ENCODE measurements around the gene TMEM252. TPM values are rescaled to one million over a fixed set of nuclear protein-coding genes. Genes with fewer than 3 reads are reported as not detected.

The TMEM252 gene
- total RNA-seq, 1 donor from 2014 or later = not detected

DNA sequence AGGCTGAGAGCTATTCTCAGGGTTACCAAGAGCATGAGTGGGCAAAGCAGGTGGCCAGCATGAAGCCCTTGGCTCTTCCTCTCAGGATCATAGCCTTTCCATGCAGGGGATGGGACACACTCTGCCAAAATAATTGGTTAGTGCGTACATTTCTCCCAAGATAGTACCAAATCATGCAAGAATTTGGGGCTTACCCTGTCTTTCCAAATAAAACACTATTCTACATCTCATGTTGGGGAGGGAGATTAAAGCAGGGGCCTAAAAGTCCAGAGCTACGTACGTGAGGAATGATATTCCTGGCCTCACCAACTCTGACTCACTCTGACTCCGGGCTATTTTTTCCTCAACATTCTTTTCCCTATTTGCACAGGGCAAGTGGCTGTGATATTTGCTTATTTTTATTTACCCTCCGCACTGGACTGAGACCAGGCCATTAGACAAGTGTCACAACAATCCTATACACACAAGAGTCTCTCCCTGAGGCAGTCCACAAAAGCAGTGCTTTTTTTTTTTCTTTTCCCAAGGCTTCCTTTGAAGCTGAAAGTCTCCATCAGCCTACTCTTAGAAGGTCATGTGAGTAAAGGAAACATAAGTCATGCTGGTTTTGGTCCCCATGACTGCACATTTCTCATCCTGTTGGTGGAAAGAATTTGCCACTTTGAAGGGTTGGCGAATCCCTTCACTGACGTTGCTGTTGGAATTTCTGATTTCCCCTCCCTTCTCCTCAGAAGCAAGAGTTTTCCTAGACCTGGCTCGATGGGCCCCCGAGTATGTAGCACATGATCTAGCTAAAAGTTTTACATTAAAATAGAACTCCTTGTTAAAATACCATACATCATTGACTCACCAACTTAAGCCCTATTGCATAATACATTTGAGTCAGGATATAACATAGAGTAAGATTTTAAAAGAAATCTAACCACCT is 40.0 kb downstream of the TMEM252 start:
- no peaks in the 10 kb centered on the region for H3K9me3 Mint-ChIP-seq (ENCODE audit: unreplicated experiment)
- H3K36me3 Mint-ChIP-seq (ENCODE audit: low read depth, unreplicated experiment) = no peaks in the 10 kb centered on the region
- peaks cover 10% of the 10 kb centered on the region for H3K4me1 Mint-ChIP-seq (ENCODE audit: unreplicated experiment)
- no peak for DNase-seq (ENCODE audit: low spot score)
- TF ChIP-seq, protein P1, sequence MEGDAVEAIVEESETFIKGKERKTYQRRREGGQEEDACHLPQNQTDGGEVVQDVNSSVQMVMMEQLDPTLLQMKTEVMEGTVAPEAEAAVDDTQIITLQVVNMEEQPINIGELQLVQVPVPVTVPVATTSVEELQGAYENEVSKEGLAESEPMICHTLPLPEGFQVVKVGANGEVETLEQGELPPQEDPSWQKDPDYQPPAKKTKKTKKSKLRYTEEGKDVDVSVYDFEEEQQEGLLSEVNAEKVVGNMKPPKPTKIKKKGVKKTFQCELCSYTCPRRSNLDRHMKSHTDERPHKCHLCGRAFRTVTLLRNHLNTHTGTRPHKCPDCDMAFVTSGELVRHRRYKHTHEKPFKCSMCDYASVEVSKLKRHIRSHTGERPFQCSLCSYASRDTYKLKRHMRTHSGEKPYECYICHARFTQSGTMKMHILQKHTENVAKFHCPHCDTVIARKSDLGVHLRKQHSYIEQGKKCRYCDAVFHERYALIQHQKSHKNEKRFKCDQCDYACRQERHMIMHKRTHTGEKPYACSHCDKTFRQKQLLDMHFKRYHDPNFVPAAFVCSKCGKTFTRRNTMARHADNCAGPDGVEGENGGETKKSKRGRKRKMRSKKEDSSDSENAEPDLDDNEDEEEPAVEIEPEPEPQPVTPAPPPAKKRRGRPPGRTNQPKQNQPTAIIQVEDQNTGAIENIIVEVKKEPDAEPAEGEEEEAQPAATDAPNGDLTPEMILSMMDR (IDR thresholded peaks at IDR 0.05; ENCODE audit: unreplicated experiment) = no peak
- no peak overlapping the region for H3K4me3 Mint-ChIP-seq (ENCODE audit: unreplicated experiment)
- no peaks in the 10 kb centered on the region for H3K27me3 Mint-ChIP-seq (ENCODE audit: unreplicated experiment)
- H3K27ac Mint-ChIP-seq (ENCODE audit: unreplicated experiment) = no peak overlapping the region

DNA sequence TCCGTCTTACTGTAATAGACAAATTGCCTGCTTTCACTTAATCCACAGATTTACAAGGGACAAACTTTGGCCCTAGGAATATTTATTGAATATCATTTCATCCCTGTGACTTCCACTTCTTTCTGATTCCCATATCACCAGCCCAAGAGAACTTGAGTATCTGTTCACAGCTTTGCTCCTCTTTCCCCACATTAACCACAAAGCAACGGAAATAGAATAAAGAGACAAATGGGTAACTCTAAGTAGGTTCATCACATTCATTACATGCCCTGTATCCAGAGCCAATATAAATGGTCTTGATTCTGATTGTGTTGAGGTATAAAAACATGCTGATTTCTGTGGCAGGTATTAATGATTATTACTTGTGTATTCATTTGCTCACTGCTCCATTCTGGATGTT is 41.9 kb downstream of the TMEM252 start:
- Mint-ChIP-seq H3K4me3 (ENCODE audit: unreplicated experiment) (no peak overlapping the region), H3K27me3 (ENCODE audit: unreplicated experiment) (no peaks in the 10 kb centered on the region), H3K36me3 (ENCODE audit: low read depth, unreplicated experiment) (no peaks in the 10 kb centered on the region), H3K27ac (ENCODE audit: unreplicated experiment) (no peak overlapping the region), H3K4me1 (ENCODE audit: unreplicated experiment) (peaks cover 5% of the 10 kb centered on the region), H3K9me3 (ENCODE audit: unreplicated experiment) (no peaks in the 10 kb centered on the region)
- no peak for DNase-seq (ENCODE audit: low spot score)
- TF ChIP-seq, protein P1 (IDR thresholded peaks at IDR 0.05; ENCODE audit: unreplicated experiment) = no peak

DNA sequence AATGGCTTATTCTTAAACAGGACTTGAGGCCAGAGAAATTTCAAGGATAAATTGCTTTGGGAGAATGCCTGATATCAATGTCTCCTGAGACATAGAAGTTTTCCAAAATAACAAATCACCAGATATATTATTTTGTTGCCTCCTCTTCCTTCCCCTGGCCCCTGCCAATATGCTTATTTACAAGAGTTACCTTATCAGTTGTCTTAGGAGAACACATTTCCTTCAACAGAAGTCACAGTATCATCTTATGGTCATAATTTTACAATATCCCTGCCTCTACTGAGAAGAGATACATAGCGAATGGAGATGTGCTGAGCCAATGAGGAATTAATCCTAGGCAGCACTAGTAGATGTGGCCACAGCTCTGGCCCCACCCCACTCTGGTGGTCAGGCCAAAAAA is 43.1 kb downstream of the TMEM252 start:
- TF ChIP-seq, protein P1 (IDR thresholded peaks at IDR 0.05; ENCODE audit: unreplicated experiment) = no peak
- Mint-ChIP-seq H3K4me3 (ENCODE audit: unreplicated experiment) (no peak overlapping the region), H3K9me3 (ENCODE audit: unreplicated experiment) (no peaks in the 10 kb centered on the region), H3K4me1 (ENCODE audit: unreplicated experiment) (peaks cover 7% of the 10 kb centered on the region), H3K36me3 (ENCODE audit: low read depth, unreplicated experiment) (no peaks in the 10 kb centered on the region), H3K27me3 (ENCODE audit: unreplicated experiment) (no peaks in the 10 kb centered on the region), H3K27ac (ENCODE audit: unreplicated experiment) (no peak overlapping the region)
- DNase-seq (ENCODE audit: low spot score) = no peak

DNA sequence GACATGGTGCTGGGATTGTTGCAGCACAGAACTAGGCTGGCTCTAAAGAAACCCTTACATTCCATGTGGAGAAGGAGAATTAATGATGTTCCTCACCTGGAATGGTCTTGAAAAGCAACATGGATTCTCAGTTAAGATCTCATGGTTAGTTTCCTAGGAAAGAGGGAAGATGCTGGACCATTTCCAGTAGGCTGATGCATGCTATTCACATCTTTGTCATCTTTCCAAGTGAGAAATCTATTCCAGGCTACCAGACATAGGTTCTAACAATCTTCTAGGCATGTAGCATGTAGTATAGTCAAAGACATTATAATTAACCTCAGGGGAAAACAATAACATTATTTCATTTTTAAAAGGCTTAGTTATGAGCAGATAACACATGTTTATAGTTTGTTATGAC is 44.3 kb downstream of the TMEM252 start:
- Mint-ChIP-seq H3K36me3 (ENCODE audit: low read depth, unreplicated experiment) (no peaks in the 10 kb centered on the region), H3K4me3 (ENCODE audit: unreplicated experiment) (no peak overlapping the region), H3K4me1 (ENCODE audit: unreplicated experiment) (peaks cover 7% of the 10 kb centered on the region), H3K9me3 (ENCODE audit: unreplicated experiment) (no peaks in the 10 kb centered on the region), H3K27me3 (ENCODE audit: unreplicated experiment) (no peaks in the 10 kb centered on the region), H3K27ac (ENCODE audit: unreplicated experiment) (no peak overlapping the region)
- no peak for DNase-seq (ENCODE audit: low spot score)
- TF ChIP-seq, protein P1 (IDR thresholded peaks at IDR 0.05; ENCODE audit: unreplicated experiment) = no peak

DNA sequence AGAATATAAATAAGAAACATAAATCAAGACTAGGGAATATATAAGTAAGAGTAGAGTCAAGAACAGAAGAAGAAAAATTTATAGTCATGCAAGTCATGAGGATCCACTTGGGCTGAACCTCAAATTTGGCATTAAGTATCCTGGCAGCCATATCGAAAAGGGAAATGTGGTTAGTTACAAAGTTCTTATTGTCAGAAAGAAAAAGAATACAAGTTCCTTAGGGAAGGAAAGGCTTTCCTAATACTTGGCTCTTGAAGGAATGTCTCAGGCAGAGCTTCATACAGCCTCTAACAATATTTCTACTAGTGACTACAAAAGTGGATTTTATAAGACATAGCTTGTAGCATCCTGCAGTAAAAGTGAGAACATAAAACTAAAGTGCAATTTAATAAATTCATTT is 45.4 kb downstream of the TMEM252 start:
- H3K4me3 Mint-ChIP-seq (ENCODE audit: unreplicated experiment) = no peak overlapping the region
- no peak for DNase-seq (ENCODE audit: low spot score)
- no peaks in the 10 kb centered on the region for H3K27me3 Mint-ChIP-seq (ENCODE audit: unreplicated experiment)
- H3K36me3 Mint-ChIP-seq (ENCODE audit: low read depth, unreplicated experiment) = no peaks in the 10 kb centered on the region
- no peaks in the 10 kb centered on the region for H3K9me3 Mint-ChIP-seq (ENCODE audit: unreplicated experiment)
- peaks cover 7% of the 10 kb centered on the region for H3K4me1 Mint-ChIP-seq (ENCODE audit: unreplicated experiment)
- TF ChIP-seq, protein P1 (IDR thresholded peaks at IDR 0.05; ENCODE audit: unreplicated experiment) = no peak
- H3K27ac Mint-ChIP-seq (ENCODE audit: unreplicated experiment) = no peak overlapping the region
